Measurements from ENCODE around the gene CD79B.
"Not testable (repeated sequence)": the region's sequence is repeated elsewhere in the genome, so short reads cannot be mapped to it uniquely, and the experiment has no call there.

The CD79B gene

DNA sequence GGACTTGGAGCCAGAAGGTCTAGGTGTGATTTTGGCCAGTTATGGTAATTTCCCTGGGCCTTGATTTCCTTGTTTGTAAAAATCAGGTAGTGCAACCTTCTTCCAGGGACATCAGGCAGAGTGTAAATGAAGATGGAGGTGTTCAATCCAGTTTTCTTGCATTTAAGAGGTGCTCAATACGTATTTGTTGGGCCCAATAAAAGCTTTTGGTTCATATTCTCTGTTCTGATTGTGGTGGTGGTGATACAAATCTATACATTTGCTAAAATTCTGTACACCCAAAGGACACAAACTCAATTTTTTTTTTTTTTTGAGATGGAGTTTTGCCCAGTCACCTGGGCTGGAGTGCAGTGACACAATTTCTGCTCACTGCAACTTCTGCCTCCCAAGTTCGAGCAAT lies 6.0 kb downstream of the CD79B start:
- TF ChIP-seq TAF1 (IDR thresholded peaks at IDR 0.05; ENCODE audit: low read depth, low read length) = no peak
- TF ChIP-seq POLR2A (IDR thresholded peaks at IDR 0.05; ENCODE audit: low read depth, low read length) = no peak
- TF ChIP-seq POLR2AphosphoS5 (IDR thresholded peaks at IDR 0.05; ENCODE audit: low read depth, low read length) = no peak
- no peak for TF ChIP-seq SPI1 (IDR thresholded peaks at IDR 0.05; ENCODE audit: low read depth, low read length)
- no peak for TF ChIP-seq PAX5 (IDR thresholded peaks at IDR 0.05; ENCODE audit: insufficient read depth, low read length, severe bottlenecking)
- no peak for TF ChIP-seq POU2F2 (IDR thresholded peaks at IDR 0.05; ENCODE audit: low read depth, low read length)
- DNase-seq (ENCODE audit: insufficient read length, low spot score) (no peak), FAIRE-seq (no peak)

DNA sequence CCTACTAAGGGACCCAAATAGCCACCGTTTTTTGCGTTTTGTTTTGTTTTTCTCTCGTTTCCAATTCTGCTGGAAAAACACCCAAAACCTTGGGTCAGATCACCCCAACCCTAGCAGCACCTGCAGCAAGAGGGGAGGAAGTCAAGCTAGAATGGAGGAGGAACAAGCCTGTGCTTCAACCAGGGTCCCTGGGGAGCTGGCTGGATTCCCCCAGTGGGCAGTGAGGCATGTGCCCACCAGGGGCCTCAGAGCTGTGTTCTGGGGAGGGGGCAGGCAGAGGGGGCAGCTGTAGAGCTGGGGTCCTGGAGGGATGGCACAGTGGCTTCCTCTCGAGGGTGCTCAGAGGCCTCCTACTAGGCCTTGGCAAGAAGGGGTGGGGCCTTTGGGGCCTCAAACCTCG lies 6.5 kb downstream of the CD79B start:
- DNase-seq (ENCODE audit: insufficient read length, low spot score) (no peak), FAIRE-seq (peak; percentile 5)
- TF ChIP-seq POU2F2 (IDR thresholded peaks at IDR 0.05; ENCODE audit: low read depth, low read length) = no peak
- TF ChIP-seq PAX5 (IDR thresholded peaks at IDR 0.05; ENCODE audit: insufficient read depth, low read length, severe bottlenecking) = no peak
- TF ChIP-seq POLR2A (IDR thresholded peaks at IDR 0.05; ENCODE audit: low read depth, low read length) = no peak
- TF ChIP-seq POLR2AphosphoS5 (IDR thresholded peaks at IDR 0.05; ENCODE audit: low read depth, low read length) = no peak
- no peak for TF ChIP-seq TAF1 (IDR thresholded peaks at IDR 0.05; ENCODE audit: low read depth, low read length)
- TF ChIP-seq SPI1 (IDR thresholded peaks at IDR 0.05; ENCODE audit: low read depth, low read length) = peak; percentile 52

- peak; percentile 86 for TF ChIP-seq SPI1 (IDR thresholded peaks at IDR 0.05; ENCODE audit: low read depth, low read length)
- not testable (repeated sequence) for DNase-seq (ENCODE audit: insufficient read length, low spot score)
- FAIRE-seq = peak; percentile 91
These were observed 9.7 kb downstream of the CD79B start for GRCh38 chr17:63922402-63922801.

GRCh38 chr17:63920779-63921178 lies 11.4 kb downstream of the CD79B start:
- DNase-seq (ENCODE audit: insufficient read length, low spot score); FAIRE-seq: not testable (repeated sequence)

DNA sequence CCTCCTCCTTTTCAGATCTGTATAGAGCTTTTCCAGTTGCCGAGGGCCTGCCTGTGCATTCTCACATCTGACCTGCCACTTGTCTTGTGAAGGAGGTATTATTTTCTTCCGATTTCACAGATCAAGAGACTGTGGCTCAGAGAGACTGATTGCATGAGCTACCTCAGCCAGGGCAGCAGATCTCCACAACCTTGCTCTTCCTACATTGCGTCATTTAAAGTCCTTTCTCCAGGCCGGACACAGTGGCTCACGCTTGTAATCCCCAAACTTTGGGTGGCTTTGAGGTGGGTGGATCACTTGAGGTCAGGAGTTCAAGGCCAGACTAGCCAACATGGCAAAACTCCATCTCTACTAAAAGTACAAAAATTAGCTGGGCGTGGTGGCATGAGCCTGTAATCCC lies 12.1 kb downstream of the CD79B start:
- not testable (repeated sequence) for FAIRE-seq; DNase-seq (ENCODE audit: insufficient read length, low spot score)

DNA sequence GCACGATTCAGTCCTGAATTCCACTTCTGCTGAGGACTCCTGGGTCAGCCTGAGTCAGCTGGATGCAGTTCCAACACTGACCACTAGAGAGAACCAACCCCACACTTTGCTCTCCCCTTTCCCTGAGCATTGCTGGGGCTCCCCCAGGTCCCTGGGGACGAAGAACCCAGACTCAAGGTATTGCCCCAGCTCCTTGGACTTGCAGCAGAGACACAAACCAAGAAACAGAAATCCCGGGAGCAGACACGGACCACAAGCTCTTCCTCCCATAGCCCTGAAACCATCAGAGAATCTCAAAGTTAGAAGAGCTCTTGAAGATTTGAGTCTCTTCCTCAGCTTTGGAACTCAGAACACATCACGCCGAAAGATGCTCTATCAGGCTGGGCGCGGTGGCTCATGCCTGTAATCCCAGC lies 12.8 kb downstream of the CD79B start:
- TF ChIP-seq PAX5 (IDR thresholded peaks at IDR 0.05; ENCODE audit: insufficient read depth, low read length, severe bottlenecking) (no peak), SPI1 (IDR thresholded peaks at IDR 0.05; ENCODE audit: low read depth, low read length) (0 out of 2 replicates have a peak, but pooled peaks have one; percentile 7)
- DNase-seq (ENCODE audit: insufficient read length, low spot score) (peak; percentile 69), FAIRE-seq (peak; percentile 59)

GRCh38 chr17:63918789-63919305 lies 13.3 kb downstream of the CD79B start, which contains the start of gene GH1:
Gene GH1, minus strand, starts transcription at chr17:63918839. Its CDS starts 63 bp downstream, at chr17:63918776.
- not testable (repeated sequence) for FAIRE-seq; DNase-seq (ENCODE audit: insufficient read length, low spot score)

DNA sequence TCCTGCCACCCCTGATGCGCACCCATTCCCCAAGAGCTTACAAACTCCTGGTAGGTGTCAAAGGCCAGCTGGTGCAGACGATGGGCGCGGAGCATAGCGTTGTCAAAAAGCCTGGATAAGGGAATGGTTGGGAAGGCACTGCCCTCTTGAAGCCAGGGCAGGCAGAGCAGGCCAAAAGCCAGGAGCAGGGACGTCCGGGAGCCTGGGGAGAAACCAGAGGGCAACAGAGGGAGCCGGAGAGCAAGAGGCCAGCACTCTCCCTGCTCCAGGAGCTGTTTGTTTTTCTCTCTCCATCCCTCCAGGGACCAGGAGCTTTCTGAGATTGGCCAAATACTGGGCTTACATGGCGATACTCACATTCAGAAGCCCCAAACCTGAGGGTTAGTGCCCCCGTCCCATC lies 13.8 kb downstream of the CD79B start:
- TF ChIP-seq POLR2A (IDR thresholded peaks at IDR 0.05; ENCODE audit: low read depth, low read length) = no peak
- TF ChIP-seq SPI1 (IDR thresholded peaks at IDR 0.05; ENCODE audit: low read depth, low read length) = no peak
- TF ChIP-seq POLR2AphosphoS5 (IDR thresholded peaks at IDR 0.05; ENCODE audit: low read depth, low read length) = no peak
- TF ChIP-seq TAF1 (IDR thresholded peaks at IDR 0.05; ENCODE audit: low read depth, low read length) = no peak
- TF ChIP-seq PAX5 (IDR thresholded peaks at IDR 0.05; ENCODE audit: insufficient read depth, low read length, severe bottlenecking) = no peak
- TF ChIP-seq POU2F2 (IDR thresholded peaks at IDR 0.05; ENCODE audit: low read depth, low read length) = no peak
- FAIRE-seq = no peak
- no peak for DNase-seq (ENCODE audit: insufficient read length, low spot score)

GRCh38 chr17:63917646-63918045 lies 14.5 kb downstream of the CD79B start:
- TF ChIP-seq PAX5 (IDR thresholded peaks at IDR 0.05; ENCODE audit: insufficient read depth, low read length, severe bottlenecking) (no peak), POLR2AphosphoS5 (IDR thresholded peaks at IDR 0.05; ENCODE audit: low read depth, low read length) (no peak), SPI1 (IDR thresholded peaks at IDR 0.05; ENCODE audit: low read depth, low read length) (no peak), POLR2A (IDR thresholded peaks at IDR 0.05; ENCODE audit: low read depth, low read length) (no peak), POU2F2 (IDR thresholded peaks at IDR 0.05; ENCODE audit: low read depth, low read length) (no peak), TAF1 (IDR thresholded peaks at IDR 0.05; ENCODE audit: low read depth, low read length) (no peak)
- DNase-seq (ENCODE audit: insufficient read length, low spot score) (no peak), FAIRE-seq (no peak)

DNA sequence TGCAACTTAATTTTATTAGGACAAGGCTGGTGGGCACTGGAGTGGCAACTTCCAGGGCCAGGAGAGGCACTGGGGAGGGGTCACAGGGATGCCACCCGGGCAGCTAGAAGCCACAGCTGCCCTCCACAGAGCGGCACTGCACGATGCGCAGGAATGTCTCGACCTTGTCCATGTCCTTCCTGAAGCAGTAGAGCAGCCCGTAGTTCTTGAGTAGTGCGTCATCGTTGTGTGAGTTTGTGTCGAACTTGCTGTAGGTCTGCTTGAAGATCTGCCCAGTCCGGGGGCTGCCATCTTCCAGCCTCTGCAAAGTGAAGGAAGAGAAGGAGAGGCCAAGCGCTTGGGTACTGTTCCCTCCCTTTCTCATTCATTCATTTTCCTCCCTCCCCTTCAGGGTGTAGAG lies 14.9 kb downstream of the CD79B start:
- not testable (repeated sequence) for DNase-seq (ENCODE audit: insufficient read length, low spot score); FAIRE-seq

DNA sequence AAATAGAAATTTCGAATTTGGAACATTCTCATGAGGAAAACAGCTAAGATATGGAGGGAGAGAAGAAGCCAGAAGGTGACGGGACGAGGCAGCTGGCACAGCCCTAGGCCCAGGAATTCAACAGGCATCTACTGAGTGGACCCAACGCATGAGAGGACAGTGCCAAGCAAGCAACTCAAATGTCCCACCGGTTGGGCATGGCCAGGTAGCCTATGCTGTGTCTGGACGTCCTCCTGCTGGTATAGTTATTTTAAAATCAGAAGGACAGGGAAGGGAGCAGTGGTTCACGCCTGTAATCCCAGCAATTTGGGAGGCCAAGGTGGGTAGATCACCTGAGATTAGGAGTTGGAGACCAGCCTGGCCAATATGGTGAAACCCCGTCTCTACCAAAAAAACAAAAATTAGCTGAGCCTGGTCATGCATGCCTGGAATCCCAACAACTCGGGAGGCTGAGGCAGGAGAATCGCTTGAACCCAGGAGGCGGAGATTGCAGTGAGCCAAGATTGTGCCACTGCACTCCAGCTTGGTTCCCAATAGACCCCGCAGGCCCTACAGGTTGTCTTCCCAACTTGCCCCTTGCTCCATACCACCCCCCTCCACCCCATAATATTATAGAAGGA lies 15.5 kb downstream of the CD79B start:
- DNase-seq (ENCODE audit: insufficient read length, low spot score) (no peak), FAIRE-seq (no peak)
- TF ChIP-seq SPI1 (IDR thresholded peaks at IDR 0.05; ENCODE audit: low read depth, low read length) = no peak
- no peak for TF ChIP-seq POLR2AphosphoS5 (IDR thresholded peaks at IDR 0.05; ENCODE audit: low read depth, low read length)
- no peak for TF ChIP-seq POU2F2 (IDR thresholded peaks at IDR 0.05; ENCODE audit: low read depth, low read length)
- no peak for TF ChIP-seq PAX5 (IDR thresholded peaks at IDR 0.05; ENCODE audit: insufficient read depth, low read length, severe bottlenecking)
- no peak for TF ChIP-seq TAF1 (IDR thresholded peaks at IDR 0.05; ENCODE audit: low read depth, low read length)
- TF ChIP-seq POLR2A (IDR thresholded peaks at IDR 0.05; ENCODE audit: low read depth, low read length) = no peak

Data from GM12891 (cell line).